ENCODE results near the gene SUN2. TPM values are rescaled to one million over a fixed set of nuclear protein-coding genes. Genes with fewer than 3 reads are reported as not detected.

SUN2 gene
- total RNA-seq, 1 donor from 2014 or later: 70.5 TPM

DNA sequence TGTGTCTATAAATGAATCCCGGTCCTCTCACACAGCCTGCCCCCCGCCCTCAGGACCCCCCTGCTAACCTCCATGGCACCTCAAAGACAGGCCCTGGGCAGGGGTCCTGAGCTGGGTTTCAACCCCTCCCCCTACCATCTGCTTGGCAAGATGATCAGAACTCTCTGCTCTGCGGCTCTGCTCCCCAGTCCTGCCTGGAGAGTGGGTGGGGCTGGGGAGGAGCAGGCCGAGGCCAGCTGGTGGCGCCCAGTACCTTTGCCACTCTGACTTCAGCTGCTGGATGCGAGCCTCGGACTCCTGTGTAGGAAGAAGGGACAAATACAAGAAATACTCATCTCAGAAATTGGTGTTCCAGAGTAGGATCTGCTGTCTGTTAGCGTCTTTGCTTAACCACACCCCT is 15.0 kb downstream of the SUN2 start:
- Mint-ChIP-seq H3K36me3 (peaks cover 9% of the 10 kb centered on the region), H3K4me1 (ENCODE audit: unreplicated experiment) (no peaks in the 10 kb centered on the region), H3K4me3 (no peak overlapping the region), H3K9me3 (no peaks in the 10 kb centered on the region), H3K27me3 (no peaks in the 10 kb centered on the region), H3K27ac (no peak overlapping the region)
- TF ChIP-seq, protein P1, sequence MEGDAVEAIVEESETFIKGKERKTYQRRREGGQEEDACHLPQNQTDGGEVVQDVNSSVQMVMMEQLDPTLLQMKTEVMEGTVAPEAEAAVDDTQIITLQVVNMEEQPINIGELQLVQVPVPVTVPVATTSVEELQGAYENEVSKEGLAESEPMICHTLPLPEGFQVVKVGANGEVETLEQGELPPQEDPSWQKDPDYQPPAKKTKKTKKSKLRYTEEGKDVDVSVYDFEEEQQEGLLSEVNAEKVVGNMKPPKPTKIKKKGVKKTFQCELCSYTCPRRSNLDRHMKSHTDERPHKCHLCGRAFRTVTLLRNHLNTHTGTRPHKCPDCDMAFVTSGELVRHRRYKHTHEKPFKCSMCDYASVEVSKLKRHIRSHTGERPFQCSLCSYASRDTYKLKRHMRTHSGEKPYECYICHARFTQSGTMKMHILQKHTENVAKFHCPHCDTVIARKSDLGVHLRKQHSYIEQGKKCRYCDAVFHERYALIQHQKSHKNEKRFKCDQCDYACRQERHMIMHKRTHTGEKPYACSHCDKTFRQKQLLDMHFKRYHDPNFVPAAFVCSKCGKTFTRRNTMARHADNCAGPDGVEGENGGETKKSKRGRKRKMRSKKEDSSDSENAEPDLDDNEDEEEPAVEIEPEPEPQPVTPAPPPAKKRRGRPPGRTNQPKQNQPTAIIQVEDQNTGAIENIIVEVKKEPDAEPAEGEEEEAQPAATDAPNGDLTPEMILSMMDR (conservative IDR thresholded peaks at IDR 0.05): no peak
- DNase-seq (ENCODE audit: extremely low spot score, unreplicated experiment): no peak

DNA sequence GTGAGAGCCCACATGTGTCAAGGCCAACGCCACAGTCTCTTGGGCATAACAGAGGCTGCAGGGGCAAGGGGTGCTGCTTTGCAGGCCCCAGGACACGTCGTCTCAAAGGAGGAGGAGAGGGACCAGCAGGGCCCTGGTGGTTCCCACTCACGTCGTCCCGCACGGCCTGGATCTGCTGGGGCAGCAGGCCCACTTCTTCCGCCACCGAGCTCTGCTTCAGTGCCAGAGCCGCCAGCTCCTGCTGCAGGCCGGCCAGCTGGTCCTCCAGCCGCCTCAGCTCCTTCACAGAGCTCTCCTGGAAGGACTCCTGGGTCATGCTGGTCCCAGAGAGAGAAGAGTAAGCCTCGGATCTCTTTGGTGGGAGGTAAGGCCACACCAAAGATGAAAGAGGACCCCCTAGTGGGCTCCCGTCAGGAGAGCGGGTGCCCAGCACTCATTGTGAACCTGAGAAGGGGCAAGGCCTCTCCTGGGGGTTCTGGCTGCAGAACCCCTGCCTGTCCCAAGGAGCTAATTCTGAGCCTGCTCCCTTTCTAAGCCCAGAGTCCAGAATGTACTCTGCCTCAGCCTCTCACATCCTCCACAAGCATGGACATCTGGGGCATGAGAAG is 15.6 kb downstream of the SUN2 start:
- H3K36me3 Mint-ChIP-seq: peaks cover 9% of the 10 kb centered on the region
- DNase-seq (ENCODE audit: extremely low spot score, unreplicated experiment): no peak
- H3K4me3 Mint-ChIP-seq: no peak overlapping the region
- TF ChIP-seq, protein P1 (conservative IDR thresholded peaks at IDR 0.05): no peak
- no peaks in the 10 kb centered on the region for H3K9me3 Mint-ChIP-seq
- H3K27ac Mint-ChIP-seq: no peak overlapping the region
- H3K27me3 Mint-ChIP-seq: no peaks in the 10 kb centered on the region
- no peaks in the 10 kb centered on the region for H3K4me1 Mint-ChIP-seq (ENCODE audit: unreplicated experiment)

DNA sequence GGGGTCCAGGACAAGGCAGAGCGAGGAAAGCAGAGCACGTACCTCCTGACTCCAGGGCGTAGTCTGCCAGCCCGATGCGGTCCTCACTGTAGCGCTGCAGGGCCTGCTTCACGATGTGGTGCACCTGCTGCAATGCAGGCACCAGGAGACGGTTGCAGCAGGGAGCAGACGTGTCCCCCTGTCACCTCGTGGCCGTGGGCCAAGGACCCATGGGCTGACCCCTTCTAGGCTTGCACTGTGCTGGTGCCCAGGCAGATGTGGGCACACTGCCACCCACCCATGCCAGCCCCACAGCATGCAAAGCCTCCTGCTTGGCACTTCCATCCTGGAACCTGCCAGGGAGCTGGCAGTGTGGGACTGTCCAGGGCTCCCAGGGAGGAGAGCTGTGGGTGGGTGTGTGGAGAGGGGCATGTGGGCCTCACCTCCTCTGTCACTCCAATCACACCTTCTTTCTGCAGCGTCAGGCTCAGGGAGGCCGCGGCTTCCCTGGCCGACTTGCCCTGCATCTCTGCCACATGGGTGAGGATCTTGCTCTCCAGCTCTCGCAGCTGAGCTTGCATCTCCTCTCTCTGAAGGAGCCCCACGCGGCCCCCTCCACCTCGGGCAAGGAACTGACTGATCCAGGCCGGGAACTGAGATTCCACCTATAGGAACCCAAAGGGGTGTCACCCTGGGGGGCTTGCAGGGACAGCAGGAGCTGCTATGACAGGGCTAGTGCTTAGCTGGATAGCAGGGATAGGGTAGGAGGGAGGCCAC is 16.3 kb downstream of the SUN2 start:
- TF ChIP-seq, protein P1 (conservative IDR thresholded peaks at IDR 0.05): no peak
- Mint-ChIP-seq H3K9me3 (no peaks in the 10 kb centered on the region), H3K27me3 (no peaks in the 10 kb centered on the region), H3K4me1 (ENCODE audit: unreplicated experiment) (no peaks in the 10 kb centered on the region), H3K27ac (no peak overlapping the region), H3K4me3 (no peak overlapping the region), H3K36me3 (peaks cover 5% of the 10 kb centered on the region)
- DNase-seq (ENCODE audit: extremely low spot score, unreplicated experiment): no peak

DNA sequence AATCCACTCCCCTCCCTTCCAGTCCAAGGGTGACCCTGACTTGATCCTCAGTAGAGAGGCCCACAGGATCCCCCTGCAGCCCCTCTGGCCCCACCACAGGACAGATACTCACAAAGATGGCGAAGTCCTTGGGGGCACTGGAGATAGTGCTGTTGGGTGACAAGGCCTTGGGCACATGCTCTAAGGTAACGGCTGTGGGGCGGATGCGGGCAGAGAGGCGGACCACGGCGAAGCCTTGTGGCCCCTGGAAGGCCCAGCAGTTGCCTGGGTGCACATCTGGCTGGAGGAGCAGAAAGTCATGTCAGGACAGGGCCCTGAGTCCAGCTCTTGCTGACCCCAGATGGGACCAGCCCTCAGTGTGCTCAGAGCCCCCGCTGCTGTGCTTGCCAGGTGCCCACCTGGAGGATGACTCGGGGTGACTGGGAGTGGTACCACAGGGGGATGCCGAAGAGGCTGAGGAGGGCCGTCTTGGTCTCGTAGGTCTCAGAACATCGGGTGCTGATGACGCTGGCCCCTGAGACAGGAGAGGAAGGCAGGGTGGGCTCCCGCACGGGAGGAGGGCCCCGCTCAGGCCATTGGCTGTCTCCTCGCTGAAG is 17.2 kb downstream of the SUN2 start:
- H3K36me3 Mint-ChIP-seq: peaks cover 5% of the 10 kb centered on the region
- no peaks in the 10 kb centered on the region for H3K27me3 Mint-ChIP-seq
- H3K27ac Mint-ChIP-seq: no peak overlapping the region
- no peaks in the 10 kb centered on the region for H3K9me3 Mint-ChIP-seq
- H3K4me1 Mint-ChIP-seq (ENCODE audit: unreplicated experiment): no peaks in the 10 kb centered on the region
- TF ChIP-seq, protein P1 (conservative IDR thresholded peaks at IDR 0.05): no peak
- no peak overlapping the region for H3K4me3 Mint-ChIP-seq
- no peak for DNase-seq (ENCODE audit: extremely low spot score, unreplicated experiment)

DNA sequence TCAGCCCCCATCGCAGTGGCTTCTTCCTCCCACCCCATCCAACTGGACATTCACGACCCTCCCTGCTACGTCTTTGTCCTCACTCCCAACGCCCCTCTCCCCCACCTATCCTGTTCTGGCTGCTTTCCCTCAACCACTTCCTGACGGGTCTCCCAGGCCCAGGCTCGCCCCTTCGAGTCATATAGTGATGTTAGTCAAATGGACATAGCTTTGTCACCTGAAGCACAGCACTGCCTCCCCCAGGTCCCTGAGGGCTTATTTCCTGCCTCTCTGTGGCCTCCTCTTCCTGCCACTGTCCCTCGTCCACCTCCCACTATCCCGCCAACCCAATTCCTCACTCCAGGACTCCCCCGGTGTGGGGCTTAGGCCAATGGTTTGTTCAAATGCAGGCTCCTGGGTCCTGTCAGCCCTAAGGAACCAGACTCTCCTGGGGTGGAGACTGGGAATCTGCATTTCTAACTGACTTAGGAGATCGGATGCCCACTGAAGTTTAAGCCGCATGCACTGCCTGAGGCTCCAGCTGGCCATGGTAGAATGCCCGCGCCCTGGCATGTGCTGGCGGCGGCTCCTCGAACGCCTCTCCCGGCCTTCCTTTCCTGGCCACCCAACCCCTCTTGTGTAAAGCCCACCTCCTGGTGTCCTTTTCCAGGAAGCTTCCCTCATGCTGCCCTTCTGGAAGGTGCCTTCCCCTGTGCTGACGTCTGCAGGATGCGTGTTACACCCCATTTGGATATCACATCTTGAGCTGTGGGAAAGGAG is 18.3 kb downstream of the SUN2 start:
- no peak overlapping the region for H3K27ac Mint-ChIP-seq
- no peak for DNase-seq (ENCODE audit: extremely low spot score, unreplicated experiment)
- H3K9me3 Mint-ChIP-seq: no peaks in the 10 kb centered on the region
- TF ChIP-seq, protein P1 (conservative IDR thresholded peaks at IDR 0.05): no peak
- H3K4me1 Mint-ChIP-seq (ENCODE audit: unreplicated experiment): peaks cover 3% of the 10 kb centered on the region
- no peak overlapping the region for H3K4me3 Mint-ChIP-seq
- peaks cover 5% of the 10 kb centered on the region for H3K36me3 Mint-ChIP-seq
- no peaks in the 10 kb centered on the region for H3K27me3 Mint-ChIP-seq
